NCI-H2196 treated with DMSO at 0.1 percent for 48 hours (cell line): ENCODE data around the gene MTA2.
"Not testable (repeated sequence)": the region's sequence is repeated elsewhere in the genome, so short reads cannot be mapped to it uniquely, and the experiment has no call there.

Experiments used
- DNase-seq: peaks from one replicate; lab custom pipeline; 2025; ENCODE audit not compliant: unreplicated experiment; lab: John Stamatoyannopoulos, UW

MTA2 gene

DNA sequence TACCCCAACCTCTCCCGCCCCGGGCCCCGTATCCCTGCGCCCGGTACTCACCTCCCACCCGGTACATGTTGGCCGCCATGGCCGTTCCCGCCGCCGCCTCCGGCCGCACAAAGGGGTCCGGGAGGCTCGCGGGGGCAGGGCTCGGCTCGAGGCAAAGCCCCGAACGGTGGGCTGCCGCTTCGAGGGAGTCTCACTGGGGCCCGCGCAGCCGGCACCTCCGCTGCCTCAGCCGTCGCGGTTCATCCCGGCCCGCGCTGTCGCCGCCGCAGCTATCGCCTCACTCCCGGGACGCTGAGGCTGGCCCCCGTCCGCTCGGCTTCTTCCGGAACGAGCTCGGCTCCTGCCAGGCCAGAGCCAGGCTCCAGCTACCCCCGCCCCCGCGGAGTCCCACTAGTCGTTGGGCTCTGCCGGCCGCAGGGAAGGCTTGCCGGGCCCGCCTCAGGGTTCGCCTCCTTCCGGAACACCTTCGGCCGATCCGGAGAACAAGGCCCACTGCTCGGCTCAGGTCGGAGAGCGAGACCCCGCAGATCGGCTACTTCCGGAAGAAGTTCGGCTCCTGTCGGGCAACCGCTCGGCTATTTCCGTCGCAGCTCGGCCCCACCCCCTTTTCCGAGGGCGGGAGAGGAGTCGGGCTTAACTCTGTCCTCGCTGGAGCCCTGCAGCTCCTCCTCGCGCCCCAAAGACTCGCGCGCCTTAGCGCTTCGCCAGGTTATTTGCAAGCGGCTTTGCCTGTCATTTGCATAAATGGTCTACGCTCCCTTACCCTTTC, at the start of gene MTA2:
TSS of gene MTA2 (minus strand) at position 494 of the 769 bp plus-strand sequence. CDS start at position 79, 415 bp downstream.
- peak; percentile 97 for DNase-seq

- DNase-seq = not testable (repeated sequence)
These were observed 48.6 kb upstream of the MTA2 start for GRCh38 chr11:62650283-62650682.

GRCh38 chr11:62649486-62649885, 47.8 kb upstream of the MTA2 start:
- no peak for DNase-seq

DNA sequence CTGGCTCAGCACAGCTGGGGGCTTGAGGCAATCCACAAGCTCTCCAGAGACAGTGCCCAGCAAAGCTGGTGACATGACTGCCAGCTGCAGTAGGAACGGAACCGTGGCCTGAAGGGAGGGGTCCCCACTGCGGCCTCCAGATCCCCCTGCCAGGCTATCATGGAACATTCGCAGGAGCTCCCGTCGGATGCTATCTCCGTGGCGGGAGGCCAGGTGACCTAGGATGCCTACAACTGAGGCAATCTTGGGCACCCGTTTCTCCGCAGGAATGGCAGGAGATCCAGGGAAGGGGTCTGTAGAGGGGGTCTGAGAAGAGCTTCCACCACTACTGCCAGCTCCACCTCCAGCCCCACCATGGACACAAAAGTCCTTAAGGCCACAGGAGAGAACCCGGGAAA, 47.3 kb upstream of the MTA2 start:
- DNase-seq = no peak

DNA sequence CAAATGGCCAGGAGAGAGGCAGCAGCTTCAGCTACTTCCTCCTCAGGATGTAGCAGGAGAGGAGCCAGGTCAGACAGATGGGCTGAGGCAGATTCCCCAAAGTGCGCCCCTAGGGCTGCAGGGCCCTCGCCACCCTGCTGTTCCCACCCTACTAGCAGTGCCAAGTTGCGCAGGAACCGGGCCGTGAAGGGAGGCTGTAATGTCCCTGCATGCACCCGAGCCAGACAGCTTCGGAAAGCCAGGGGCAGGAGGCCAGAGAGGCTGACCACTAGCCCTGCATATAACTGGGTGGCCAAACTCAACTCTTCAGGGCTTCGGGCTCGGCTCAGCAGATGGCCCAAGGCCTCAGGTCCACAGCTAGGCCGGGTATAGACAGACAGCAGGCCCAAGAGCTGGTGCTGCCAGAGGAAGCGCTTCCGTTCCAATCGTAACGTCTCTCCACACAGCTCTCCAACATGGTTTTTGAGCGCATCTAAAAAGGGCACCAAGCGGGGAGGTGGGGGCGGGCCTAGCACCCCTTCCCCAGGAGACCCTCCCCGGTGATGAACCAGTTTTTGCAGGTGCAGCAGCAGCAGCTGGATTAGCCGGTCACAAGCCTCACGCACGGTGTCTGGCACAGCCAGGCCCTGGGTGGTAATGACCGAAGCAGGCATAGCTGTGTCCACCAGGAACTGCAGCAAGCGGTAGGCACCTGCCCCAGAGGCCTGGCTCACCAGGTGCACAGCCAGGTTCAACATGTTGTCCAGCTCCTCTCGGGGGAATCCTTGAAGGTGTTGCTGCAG, 46.7 kb upstream of the MTA2 start:
- no peak for DNase-seq

- no peak for DNase-seq
These were observed 45.9 kb upstream of the MTA2 start for GRCh38 chr11:62647609-62648005.

GRCh38 chr11:62646825-62647608, 45.4 kb upstream of the MTA2 start:
- no peak for DNase-seq

DNA sequence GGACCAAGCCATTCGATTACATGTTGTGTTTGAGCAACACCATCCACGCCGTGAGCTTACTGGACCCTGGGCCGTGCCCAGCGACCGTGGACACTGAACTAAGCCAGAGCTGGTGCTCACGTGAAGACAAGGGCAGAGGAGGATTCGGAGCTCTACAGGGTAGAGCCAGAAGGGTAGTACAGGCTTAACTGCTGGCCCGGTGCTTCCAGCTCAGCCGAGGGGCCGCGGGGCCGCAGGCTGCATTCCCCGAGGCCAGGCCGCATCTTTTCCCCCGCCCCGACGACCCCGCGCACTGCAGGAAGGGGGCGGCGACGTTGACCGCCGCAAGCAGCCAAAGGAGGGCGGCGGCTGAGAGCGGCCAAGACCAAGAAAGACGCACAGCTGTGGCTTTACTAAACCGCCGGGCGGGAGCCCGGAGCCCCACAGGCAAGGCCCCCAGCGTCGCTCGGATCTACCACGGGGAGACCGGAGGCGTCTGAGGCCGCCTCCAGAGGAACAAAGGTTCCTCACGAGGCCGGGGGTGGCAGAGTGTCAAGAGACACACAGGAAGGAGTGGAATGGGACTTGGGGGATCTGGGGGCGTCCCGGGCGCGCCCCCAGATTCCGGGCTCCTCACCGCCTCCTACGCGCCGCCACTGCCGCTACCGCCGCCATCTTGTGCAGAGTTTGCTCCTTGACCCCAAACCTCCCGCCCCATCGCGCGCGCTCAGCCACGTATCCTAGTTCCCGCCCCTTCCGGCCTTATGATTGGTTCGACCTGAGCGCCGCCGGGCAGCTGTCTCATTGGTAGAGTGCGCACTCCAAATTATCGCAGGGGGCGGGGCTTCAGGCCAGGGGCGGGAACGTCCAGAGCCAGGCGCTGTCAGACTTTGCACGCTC, 44.5 kb upstream of the MTA2 start, which contains the start of gene GANAB:
TSS of gene GANAB (minus strand) at position 668 of the 879 bp plus-strand sequence. CDS start at position 654, 14 bp downstream.
- DNase-seq = peak; percentile 95

GRCh38 chr11:62645671-62645945, 43.9 kb upstream of the MTA2 start:
- no peak for DNase-seq

- no peak for DNase-seq
These were observed 42.6 kb upstream of the MTA2 start for GRCh38 chr11:62644220-62644619.

DNA sequence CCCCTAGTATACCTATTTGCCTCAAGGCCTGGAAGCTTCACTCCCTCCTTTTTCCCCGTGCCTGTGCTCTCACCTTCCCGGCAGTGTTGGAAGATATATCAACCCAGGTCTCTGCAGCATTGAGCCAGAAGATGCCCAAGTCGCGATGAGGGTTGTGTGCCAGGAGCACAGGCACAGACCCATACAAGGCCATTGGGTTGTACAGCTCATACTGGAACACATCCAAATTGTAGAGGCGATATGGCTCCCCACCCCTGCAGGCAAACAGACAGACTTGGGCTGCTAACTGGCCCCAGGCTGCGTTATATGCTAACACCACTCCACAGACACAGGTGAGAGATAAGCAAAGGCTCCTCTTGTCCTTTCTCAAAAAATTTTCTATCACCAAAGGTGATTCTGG, 30.8 kb upstream of the MTA2 start:
- DNase-seq = no peak

DNA sequence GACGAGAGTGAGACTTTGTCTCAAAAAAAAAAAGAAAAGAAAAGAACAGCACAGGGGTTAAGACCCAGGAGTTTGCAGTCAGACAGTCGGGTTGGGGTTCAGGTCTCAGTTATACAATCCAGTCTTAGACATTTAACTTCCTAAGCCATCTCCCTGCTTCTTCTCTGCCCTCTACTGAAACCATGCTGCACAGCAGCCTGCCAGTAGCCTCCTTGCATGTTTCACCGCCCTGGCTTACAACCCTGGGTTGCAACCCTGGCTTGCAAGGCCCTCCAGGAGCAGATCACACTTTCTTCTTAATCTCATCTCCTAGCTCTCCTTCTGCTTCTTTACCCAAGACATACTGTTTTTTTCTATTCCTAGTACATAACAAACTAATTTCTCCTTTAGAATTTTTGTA, 26.0 kb upstream of the MTA2 start:
- DNase-seq = no peak

GRCh38 chr11:62622476-62623089, 20.9 kb upstream of the MTA2 start:
- no peak for DNase-seq

DNA sequence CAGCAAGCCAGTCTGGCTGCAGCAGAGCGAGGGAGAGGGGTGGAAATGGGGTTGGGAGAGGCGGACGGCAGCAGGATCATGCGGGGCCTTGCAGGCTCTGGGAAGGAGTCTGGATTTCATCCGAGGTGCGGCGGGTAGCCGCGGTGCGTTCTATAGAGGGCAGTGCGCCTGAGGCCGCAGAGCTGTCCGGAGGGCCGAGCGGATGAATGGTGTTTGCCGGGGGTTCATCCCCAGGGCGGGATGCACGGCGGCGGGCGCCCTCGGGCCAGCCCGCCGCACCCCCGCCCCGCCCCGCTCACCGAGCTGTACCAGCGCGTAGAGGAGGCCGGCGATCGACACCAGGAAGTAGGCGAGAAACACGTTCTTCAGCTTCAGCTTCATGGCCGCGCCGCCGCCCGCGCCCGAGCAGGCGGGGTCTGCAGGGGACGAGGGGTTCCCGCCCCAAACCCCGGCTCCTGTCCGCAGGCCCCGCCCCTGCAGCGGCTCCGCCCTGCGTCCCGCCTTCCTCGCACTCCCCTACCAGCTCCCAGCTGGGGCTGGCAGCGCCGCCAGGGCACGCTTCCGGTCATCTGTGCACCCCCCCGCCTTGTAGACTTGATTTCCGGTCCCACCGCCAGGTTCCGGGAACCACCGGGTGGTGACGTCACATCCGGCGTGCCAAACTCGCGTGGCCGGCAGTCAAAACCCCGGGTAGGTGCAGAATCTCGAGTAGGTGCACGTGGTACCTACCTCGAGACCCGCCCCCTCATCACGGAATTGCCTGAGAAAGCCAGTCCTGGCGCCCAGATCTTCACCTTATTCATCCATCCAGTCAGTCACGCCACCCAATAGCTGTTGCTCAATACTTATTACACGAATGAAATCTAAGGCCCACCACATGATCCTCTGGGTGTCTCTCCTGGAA, 20.2 kb upstream of the MTA2 start, which contains the start of gene B3GAT3:
TSS of gene B3GAT3 (minus strand) at position 420 of the 904 bp plus-strand sequence. CDS start at position 381, 39 bp downstream.
- peak; percentile 96 for DNase-seq

- no peak for DNase-seq
These were observed 19.4 kb upstream of the MTA2 start for GRCh38 chr11:62621027-62621566.

- DNase-seq = not testable (repeated sequence)
These were observed 15.3 kb upstream of the MTA2 start for GRCh38 chr11:62616957-62617356.

DNA sequence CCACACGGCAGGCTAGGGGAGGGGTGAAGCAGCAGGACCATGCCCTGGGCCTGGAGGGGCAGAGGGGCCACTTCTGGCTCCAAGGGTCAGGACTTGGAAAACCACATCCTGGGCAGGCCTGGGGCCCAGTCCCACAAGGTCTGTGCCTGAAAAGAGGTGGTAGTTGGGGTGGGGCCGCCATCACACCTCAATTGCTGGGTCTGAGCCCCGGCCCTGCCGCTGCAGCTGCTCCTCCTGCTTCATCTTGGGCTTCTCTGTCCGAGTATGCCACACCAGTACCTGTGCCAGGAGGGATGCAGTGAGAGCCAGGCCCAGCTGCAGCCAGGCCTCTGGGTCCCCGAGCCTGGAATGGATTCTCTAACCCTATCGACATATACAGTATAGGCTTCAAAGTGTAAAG, 13.9 kb upstream of the MTA2 start:
- DNase-seq = no peak

DNA sequence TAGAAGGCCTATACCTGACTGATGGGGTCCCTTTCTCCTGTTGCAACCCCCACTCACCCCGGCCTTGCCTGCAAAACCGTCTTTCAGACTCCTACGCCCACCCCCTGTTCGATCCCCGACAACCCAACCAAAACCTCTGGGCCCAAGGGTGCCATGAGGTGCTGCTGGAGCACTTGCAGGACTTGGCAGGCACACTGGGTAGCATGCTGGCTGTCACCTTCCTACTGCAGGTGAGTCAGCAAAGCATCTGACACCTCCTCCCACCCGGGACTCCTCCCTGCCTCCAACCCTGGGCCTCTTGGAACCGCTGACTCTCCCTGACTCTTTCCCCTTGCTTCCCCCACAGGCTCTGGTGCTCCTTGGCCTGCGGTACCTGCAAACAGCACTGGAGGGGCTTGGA, 12.6 kb upstream of the MTA2 start:
- DNase-seq = peak; percentile 42

DNA sequence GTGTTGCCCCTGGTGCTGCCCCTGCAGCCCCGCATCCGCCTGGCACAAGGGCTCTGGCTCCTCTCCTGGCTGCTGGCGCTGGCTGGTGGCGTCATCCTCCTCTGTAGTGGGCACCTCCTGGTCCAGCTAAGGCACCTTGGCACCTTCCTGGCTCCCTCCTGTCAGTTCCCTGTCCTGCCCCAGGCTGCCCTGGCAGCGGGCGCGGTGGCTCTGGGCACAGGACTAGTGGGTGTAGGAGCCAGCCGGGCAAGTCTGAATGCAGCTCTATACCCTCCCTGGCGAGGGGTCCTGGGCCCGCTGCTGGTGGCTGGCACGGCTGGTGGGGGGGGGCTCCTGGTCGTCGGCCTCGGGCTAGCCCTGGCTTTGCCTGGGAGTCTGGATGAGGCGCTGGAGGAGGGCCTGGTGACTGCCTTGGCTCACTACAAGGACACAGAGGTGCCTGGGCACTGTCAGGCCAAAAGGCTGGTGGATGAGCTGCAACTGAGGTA, 11.7 kb upstream of the MTA2 start:
- DNase-seq = peak; percentile 82
